ENCODE results near the gene UNC5B.
A peak's percentile ranks its signal among the peaks of the same experiment; 100 is the strongest.

The UNC5B gene

GRCh38 chr10:71255550-71255807 is 43.1 kb downstream of the UNC5B start:
- no peak for DNase-seq (ENCODE audit: low read depth)

GRCh38 chr10:71255808-71256660 is 43.7 kb downstream of the UNC5B start:
- peak; percentile 59 for DNase-seq (ENCODE audit: low read depth)

GRCh38 chr10:71256661-71257318 is 44.4 kb downstream of the UNC5B start:
- no peak for DNase-seq (ENCODE audit: low read depth)

- DNase-seq (ENCODE audit: low read depth) = no peak
Measured at GRCh38 chr10:71257319-71257997, 45.1 kb downstream of the UNC5B start.

- no peak for DNase-seq (ENCODE audit: low read depth)
Measured at GRCh38 chr10:71258046-71258445, 45.7 kb downstream of the UNC5B start.

GRCh38 chr10:71258446-71259145 is 46.2 kb downstream of the UNC5B start:
- DNase-seq (ENCODE audit: low read depth) = no peak

GRCh38 chr10:71259282-71259681 is 46.9 kb downstream of the UNC5B start:
- DNase-seq (ENCODE audit: low read depth) = no peak

- no peak for DNase-seq (ENCODE audit: low read depth)
Measured at GRCh38 chr10:71259815-71260501, 47.6 kb downstream of the UNC5B start.

- DNase-seq (ENCODE audit: low read depth) = peak; percentile 92
Measured at GRCh38 chr10:71260622-71261325, 48.4 kb downstream of the UNC5B start.

GRCh38 chr10:71262027-71262426 is 49.7 kb downstream of the UNC5B start:
- no peak for DNase-seq (ENCODE audit: low read depth)

- no peak for DNase-seq (ENCODE audit: low read depth)
Measured at GRCh38 chr10:71262817-71263216, 50.4 kb downstream of the UNC5B start.

- no peak for DNase-seq (ENCODE audit: low read depth)
Measured at GRCh38 chr10:71263376-71263775, 51.0 kb downstream of the UNC5B start.

- DNase-seq (ENCODE audit: low read depth) = no peak
Measured at GRCh38 chr10:71264345-71265200, 52.2 kb downstream of the UNC5B start.

GRCh38 chr10:71265201-71265575 is 52.8 kb downstream of the UNC5B start:
- no peak for DNase-seq (ENCODE audit: low read depth)

- DNase-seq (ENCODE audit: low read depth) = no peak
Measured at GRCh38 chr10:71265618-71266146, 53.3 kb downstream of the UNC5B start.

- DNase-seq (ENCODE audit: low read depth) = peak; percentile 47
Measured at GRCh38 chr10:71266147-71266917, 54.0 kb downstream of the UNC5B start.

- DNase-seq (ENCODE audit: low read depth) = peak; percentile 37
Measured at GRCh38 chr10:71266918-71267442, 54.6 kb downstream of the UNC5B start.

GRCh38 chr10:71267508-71268240 is 55.3 kb downstream of the UNC5B start:
- DNase-seq (ENCODE audit: low read depth) = no peak

Measured in amniotic epithelial cell (primary cell).